Activated gamma-delta T cell treated with anti-CD3 and anti-CD28 coated beads, Interleukin-2, amount 50 U/mL, for 16 hours (primary cell): ENCODE measurements around the gene LPCAT1.
"Not testable (repeated sequence)": the region's sequence is repeated elsewhere in the genome, so short reads cannot be mapped to it uniquely, and the experiment has no call there.

Experiments
- DNase-seq: peaks from one replicate; pipeline ENCODE4 v3.0.0-alpha.2; 2020; ENCODE audit warnings: low read depth

Gene LPCAT1

DNA sequence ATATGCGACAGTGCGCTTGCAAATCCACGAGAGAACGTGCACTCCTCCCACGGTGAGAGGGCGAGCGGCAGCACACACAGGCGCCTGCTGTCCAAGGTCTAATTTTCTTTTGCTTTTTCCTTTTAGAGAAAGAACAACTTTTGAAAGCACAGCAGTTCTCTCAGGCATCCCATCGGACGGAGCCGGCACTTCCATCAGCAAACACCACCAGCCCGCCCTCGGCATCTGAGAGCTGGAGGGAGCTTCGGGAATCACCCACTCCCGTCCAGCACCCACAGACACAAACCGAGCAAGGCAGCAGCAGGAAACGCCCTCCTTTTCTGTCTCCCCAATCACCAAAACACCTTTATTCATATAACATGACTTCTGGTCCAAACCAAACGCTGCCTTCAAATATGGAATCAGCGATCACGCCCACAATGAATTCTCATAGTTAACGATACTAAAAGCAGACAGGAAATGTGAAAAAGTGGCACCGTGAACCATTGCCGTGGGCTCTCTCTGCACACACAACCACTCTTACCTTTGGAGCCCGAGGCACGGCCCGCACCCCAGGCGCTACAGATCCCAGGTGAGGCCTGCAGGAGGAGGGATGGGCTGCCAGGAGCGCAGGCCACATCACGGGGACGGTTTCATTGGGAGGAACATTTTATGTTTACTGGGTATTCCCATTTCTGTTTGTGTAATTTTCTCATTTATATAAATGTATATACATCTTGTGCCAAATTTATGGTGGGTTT lies 14.2 kb downstream of the LPCAT1 start:
- DNase-seq, result no peak

DNA sequence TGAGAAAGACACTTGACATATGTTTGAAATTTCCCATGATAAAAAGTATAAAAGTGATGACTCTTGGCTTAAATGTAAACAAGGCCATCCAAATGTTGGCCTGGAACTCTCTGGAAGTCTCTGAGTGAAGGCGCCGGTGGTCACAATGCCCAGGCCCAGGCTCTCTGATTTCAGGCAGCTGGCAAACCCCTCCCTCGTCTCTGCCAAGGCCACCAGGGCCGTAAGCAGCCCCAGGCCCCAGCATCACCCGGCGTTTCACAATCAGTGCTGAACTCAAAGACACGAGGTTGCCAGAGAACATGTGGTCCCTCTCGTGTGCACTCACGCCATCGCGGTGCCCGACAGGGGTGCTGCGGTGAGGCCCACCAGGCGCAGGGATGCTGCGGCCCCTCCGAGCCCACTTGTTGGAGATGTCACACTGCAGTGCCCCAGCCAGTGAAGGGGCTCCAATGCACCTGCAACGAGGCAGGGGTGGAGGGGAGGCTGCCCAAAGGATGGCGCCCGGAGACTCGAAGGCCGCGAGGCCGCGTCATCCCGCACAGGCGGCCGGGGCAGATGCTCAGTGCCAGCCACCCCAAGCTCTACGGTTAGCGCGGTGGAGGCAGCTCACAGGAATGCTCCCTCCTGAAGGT lies 15.0 kb downstream of the LPCAT1 start:
- DNase-seq, result no peak

DNA sequence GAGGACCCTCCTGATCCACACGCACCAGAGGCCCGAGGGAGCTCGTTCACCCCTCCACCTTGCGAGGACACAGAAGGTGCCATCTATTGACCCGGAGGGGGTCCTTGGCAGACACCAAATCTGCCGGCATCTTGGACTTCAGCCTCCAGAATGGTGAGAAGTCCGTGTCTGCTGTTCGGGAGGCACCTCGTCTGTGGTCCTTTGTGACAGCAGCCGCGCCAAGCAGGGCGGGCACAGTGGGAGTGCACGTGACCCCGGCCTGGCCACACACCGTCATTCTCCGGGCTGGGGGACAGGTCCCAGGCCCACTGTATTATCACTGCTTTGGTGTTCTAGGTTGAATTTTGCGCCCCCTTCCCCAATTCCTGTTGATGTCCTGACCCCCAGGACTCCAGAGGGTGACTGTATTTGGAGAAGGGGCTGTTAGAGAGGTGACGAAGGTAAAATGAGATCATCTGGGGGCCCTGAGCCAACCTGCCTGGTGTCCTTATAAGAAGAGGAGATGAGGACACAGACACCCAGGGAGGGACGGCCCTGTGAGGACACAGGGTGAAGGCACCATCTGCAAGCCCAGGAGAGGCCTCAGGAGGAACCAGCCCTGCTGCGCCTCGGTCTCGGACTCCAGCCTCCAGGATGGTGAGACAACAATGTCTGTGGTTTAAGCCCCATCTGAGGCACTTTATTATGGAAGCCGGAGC lies 15.7 kb downstream of the LPCAT1 start:
- no peak for DNase-seq

DNA sequence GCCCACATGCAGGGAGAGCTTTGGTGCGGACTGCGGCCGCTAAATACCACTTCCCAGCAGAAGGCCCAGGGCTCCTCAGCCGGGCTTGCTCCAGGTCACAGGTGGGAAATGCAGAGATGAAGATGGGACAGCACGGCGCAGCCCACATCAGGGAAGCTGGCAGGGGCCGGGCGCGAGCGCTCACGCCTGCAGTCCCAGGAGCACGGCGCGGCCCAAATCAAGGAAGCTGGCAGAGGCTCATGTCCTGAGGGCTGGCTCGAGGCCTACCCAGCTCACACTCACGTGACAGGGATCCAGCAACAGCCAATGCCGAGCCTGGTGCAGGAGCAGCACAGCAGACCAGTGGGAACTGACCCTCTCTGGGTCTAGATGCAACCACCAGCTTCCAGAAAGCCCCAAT lies 16.3 kb downstream of the LPCAT1 start:
- DNase-seq, result no peak

DNA sequence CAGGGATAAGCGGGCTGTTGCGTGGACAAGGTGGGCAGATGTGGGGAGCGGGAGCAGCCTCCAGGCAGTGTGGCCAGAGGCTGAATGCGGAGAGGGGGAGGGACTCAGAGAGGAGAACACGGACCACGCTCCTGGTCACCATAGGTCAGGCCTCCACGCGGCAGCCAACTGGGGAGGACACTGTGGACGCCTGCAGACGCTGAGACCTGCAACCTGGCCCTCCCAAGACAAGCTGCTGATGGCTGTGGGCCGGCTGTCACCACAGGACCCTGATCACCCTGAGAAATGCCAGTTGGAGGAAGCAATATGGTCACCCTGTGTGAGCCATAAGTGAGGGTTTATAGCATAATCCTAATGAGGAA lies 16.8 kb downstream of the LPCAT1 start:
- no peak for DNase-seq

DNA sequence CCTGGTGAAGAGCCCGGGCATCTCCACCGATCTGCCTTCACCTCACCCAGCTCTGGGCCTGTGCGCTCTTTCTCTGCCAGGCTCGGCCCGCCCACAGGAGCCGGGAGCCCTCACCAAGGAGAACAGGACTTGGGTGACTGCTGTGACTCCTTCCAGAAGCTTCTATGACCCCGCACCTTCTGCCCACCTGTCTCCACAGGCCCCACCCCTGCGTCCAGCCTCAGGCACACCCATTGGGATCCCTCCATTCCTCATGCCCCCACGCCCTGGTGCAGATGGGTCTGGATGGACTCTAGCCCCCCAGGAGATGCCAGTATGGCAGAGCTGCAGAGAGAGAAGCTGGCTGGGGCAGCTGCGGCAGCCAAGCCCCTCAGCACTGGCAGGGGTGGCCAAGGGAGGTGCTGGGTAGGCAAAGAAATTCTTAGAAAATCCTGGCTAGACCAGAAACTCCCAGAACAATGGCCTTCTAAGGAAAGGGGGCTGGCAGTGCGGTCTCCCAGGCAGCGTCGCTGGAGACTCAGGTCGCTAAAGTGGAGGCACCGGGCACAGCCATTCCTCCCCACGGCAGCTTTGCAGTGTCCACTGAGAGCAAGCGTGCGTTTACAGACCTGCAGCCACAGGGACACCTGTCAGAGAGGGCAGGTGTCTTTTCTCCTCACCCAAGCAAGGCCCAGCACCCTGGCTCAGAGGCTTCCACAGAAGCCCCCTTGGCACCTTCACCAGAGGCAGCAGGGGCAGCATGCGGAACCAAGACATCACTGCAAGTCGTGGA lies 17.3 kb downstream of the LPCAT1 start:
- no peak for DNase-seq

DNA sequence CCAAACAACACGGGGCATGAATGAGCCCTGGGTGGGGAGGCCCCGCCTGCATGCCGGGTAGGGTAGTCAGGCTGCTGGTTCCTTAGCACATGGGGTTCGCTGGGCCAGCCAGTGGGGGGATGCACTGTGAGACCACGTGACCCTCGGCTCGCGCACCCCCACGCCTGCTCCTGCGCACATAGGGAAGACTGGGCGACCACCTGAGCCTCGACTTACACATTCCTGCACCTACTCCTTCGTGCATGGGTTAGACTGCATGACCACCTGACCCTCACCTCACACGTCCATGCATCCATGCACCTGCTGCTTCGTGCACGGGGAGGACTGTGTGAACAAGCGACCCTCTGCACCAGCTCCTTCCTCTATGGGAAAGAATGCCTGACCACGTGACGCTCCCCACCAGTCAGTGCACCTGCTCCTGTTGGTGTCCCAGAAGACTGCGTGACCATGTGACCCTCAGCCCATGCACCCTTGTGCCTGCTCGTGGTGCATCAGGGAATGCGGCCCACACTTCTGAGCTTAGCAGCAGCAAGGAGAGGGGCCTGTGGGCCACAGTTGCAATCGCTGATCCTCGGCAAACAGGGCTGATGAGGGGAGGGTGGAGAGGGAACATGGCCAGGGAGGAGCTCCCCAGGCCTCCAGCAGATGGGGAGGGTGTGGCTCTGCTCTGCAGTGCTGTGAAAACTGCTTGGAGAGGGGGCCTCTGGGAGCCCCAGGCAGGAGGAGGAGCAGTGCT lies 18.1 kb downstream of the LPCAT1 start:
- DNase-seq, result no peak

DNA sequence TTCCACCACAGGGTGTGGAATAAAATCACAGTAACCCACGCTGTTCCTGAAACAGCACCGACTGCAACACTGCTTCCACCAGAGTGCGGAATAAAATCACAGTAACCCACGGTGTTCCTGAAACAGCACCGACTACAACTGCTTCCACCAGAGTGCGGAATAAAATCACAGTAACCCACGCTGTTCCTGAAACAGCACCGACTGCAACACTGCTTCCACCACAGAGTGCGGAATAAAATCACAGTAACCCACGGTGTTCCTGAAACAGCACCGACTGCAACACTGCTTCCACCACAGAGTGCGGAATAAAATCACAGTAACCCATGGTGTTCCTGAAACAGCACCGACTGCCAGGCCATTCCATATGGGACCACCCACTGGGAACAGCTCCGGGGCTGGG lies 18.7 kb downstream of the LPCAT1 start:
- not testable (repeated sequence) for DNase-seq

DNA sequence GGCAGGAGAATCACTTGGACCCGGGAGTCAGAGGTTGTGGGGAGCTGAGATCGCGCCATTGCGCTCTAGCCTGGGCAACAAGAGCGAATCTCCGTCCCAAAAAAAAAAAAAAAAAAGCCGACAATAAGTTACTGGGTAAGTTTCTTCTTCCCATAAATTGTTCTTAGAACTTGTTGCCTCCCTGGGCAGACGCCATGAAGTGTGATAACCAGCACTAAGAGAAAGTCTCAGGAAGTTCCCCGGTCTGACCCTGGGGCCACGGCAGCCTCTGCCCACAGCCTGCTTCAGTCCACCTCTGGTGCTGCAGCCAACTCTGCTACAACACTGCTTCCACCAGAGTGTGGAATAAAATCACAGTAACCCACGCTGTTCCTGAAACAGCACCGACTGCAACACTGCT lies 19.1 kb downstream of the LPCAT1 start:
- no peak for DNase-seq

DNA sequence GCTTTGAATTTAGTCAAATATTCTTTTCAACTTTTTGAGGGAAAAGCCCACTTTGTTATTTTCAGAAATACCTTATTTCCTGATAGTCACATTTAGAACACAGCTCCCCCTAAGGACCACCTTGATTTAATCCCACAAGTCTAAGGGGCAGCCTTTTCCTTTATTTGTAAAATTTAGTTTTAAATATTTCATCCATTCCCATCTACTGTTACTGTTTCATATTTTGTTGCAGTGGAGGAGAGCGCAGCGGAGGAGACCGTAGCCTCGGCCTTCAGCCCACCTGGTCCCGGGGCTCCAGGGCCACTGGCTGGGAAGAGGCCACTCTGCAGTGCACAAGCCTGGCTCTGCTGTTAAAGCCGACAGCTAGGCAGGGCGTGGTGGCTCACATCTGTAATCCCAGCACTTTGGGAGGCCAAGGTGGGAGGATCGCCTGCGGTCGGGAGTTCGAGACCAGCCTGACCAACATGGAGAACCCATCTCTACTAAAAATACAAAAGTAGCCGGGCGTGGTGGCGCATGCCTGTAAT lies 19.6 kb downstream of the LPCAT1 start:
- no peak for DNase-seq

DNA sequence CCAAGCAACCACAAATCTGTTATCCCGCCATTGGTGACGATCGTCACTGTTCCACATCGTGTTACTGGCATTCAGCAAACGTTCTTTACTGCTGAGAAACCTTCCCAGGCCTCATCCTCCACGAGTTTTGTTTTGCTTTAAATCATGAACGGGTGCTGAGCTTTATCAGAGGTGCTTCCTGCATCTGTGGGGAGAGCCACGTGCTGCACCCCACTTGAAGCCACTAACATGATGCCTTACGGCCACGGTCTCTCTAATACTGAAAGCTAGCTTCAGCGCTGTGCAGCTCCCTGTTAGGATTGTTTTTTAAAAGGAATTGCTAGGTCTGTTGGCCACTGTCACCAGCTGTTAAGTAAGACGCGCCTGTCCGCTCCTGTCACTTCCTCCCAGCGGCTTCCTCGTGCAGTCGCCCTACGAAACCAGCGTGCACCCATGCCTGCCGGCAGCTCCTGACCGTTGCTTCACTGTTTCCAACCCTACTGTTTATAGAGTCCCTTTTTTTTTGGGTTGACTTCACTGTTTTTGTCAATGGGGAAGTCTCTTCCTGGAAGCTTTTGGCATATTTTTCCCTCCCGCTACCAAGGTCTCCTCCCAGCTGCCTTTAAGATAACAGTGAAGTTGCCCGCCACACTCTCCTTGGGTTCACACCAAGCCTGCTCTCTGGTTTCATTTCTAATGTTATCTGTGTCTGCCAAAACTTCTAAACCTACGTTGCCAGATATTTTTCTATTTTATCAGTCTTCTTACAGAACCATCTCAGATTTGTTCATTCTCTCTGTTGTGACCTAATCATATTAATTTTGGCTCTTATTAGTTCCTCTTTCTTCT lies 20.3 kb downstream of the LPCAT1 start:
- DNase-seq, result no peak

DNA sequence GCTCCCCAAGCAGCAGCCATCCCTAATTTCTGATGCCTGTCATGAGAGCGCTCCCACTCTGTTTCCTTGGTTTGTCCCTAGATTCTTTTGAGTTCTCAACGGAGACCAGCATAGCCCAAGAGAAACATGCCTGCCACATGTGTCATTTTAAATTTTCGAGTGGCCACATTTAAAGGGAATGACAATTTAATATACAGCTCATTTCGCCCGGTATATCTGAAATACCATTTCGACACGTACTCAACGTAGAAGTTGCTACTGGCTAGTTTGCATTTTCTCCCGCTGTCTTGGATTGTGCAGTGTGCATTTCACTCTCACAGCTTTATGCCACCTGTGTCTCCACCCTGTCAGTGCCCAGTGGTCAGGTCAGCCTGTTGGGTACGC lies 21.0 kb downstream of the LPCAT1 start:
- no peak for DNase-seq

DNA sequence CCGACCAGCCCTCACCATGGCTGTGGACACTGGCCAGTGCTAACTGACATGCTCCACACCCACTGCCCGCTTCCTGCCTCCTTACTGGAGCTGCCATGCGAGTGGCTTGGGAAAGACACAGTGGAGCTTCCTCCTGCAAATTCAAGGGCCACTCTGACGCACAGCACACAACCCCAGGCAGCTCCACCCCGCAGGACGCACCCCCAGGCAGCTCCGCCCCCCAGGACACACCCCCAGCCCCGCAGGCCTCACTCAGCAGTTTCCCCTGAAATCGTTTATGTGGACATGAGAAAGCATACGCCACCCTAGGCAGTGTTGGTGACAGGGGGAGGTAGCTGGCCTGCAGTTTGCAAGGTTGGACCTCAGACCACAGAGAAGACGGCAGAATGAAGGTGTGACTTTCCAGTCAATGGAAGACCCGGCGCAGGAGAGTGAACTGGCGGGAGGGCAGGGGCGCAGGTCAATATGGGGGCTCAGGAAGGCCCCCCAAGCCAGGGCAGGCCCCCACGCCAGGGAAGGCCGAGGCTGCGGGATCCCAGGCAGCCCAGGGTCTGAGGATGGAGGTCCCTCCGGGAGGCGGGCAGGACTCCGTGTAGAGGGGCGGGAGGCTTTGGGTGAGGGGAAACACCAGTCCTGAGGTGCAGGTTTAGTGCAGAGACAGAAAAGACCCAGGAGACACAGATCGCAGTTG lies 21.6 kb downstream of the LPCAT1 start:
- no peak for DNase-seq

DNA sequence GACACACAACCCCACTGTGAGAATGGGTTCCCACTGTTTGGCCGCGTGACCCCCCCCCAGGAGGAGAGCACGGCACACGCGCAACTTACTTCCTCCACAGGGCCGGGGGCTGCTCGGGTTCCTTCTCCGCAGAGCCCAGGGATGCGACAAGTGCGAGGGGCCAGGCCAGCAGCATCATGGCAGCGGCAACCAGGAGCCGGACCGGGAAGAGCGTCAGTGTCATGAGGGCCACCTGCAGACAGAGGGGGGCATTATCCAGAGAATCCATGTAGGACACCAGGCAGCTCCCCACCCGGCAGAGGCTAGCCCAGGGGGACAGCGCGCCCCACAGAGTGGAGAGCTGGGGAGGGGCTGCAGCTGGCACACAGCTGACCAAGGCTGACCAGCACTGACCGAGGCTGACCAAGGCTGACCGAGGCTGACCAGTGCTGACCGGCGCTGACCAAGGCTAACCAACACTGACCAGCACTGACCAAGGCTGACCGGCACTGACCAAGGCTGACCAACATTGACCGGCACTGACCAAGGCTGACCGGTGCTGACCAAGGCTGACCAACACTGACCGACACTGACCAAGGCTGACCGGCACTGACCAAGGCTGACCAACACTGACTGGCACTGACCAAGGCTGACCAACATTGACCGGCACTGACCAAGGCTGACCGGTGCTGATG lies 22.3 kb downstream of the LPCAT1 start:
- DNase-seq, result no peak

DNA sequence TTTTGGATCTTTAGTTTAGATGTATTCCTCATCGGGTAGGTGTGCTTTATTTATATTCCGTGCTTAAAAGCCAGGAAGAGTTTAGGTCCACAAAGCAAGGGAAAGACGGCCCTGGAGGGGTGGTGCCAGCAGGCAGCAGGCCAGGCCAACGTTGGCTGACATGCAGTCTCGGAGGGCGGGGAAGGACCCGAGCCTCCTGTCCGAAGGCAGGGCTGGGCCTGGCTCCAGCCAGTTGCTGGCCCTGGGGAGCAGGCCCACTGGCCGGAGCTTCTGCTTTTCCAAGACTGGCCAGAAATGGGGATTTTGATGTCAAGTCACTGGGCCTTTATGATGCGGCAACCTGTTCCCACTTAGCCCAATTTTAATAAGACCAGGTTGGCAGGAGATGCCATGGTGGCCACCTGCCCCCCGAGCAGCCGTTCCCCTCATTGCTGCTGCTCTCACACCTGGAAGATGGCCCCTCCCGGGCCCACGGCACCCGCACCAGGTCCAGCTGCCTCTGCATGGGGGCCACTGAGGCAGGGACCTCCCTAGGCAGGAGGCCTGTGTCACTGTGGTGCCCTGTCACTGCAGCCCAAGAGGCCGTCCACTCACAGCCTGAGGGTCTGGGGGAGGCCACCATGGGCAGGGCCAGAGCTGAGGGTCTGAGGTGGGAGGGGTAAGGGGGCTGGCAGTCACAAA lies 23.2 kb downstream of the LPCAT1 start:
- DNase-seq, result no peak

DNA sequence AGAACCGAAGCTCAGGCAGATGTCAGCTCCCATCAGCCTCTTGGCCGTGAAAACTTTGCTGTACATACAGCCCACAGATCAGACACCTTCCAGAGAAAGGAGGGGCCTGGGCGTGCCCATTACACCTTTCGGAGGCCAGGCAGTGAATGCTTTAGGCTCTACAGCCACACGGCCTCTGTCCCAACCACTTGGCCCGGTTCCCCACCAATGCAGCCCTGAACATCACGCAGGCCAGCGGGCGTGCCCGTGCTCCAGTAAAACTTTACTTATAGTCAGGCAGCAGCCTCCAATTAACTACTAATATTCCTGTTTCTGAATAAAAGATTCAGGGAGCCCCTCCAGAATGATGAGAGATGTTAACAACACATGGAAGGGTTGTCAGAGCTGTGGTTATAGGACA lies 23.9 kb downstream of the LPCAT1 start:
- no peak for DNase-seq

DNA sequence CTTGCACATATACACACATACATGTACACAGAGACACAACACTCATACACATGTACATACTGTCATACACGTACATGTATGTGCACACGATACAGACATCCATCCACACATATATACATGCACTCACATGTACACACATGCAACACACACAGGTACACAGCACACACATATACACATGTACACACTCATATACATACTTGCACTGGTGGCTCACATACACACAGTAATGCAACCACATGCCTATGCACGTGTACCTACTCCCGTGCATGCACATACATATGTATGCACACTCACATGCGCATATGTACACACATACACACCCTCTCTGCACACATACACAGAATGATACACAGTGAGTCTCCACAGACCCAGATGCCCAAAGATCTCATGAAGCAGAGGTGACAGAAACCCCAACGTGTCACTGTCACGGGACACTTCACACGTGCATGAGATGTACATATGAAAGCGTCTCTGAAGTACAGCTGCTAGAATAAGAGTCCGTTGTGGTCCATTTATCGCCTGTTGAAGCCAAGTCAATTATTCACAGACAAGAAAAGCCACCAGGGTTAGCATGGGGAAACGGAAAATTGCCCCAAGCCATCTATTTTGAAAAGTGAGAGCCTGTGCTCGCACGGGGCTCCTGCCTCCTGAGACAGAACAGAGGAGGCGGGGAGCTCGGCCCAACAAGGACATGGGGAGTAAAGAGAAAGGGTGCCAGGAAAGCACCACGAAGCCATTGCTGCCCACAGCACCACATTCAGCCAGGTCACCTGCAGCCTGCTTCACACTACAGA lies 24.9 kb downstream of the LPCAT1 start:
- DNase-seq, result no peak
